HG03066 (cell line): ENCODE measurements around the gene TAS2R8.
"Not testable (repeated sequence)": the region's sequence is repeated elsewhere in the genome, so short reads cannot be mapped to it uniquely, and the experiment has no call there.

Experiments
- ATAC-seq: cut with Tn5 transposase; IDR thresholded peaks from one replicate; pipeline ENCODE4 v1.9.1; 2021; ENCODE audit warnings: low read depth; ENCODE audit not compliant: unreplicated experiment

Gene TAS2R8

GRCh38 chr12:10807186-10807585 is at the start of gene TAS2R8:
Gene TAS2R8, minus strand, starts transcription at chr12:10807286. Its CDS starts 306 bp downstream, at chr12:10806980.
- ATAC-seq, result no peak

- ATAC-seq, result no peak
Observed at GRCh38 chr12:10855807-10856206, 48.7 kb upstream of the TAS2R8 start.

- ATAC-seq, result no peak
Observed at GRCh38 chr12:10853776-10854175, 46.7 kb upstream of the TAS2R8 start.

DNA sequence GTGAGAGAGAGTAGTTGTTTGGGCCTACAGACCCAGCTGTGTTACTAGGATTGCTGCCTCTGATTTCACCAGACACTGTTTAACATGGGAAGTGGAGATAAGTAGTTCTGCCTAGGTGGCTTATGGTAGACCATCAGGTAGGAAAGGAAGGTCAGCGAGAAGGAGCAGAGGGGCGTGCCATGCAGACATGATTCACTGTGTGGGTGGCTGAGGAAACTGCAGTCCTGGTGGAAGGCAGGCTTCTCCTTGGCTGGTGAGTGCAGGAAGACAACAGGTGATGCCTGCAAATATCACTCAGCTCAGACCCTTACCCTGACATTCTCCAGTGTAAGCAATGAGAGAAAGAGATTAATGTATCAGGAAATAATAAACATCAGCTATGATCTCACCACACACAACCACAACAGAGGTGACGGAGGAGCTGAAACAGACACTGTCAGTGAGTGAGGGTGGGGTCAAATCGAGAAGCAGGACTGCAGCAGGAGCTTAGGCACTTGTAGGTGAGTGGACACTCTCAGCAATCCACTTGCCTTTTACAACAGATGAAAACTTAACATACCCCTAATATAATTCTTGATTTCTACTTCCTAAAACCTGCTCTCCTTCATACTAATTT is 44.3 kb upstream of the TAS2R8 start:
- no peak for ATAC-seq

GRCh38 chr12:10849425-10849878 is 42.4 kb upstream of the TAS2R8 start, which contains the start of gene PRR4:
Gene PRR4, minus strand, starts transcription at chr12:10849475. Its CDS starts 38 bp downstream, at chr12:10849437.
- ATAC-seq, result no peak

DNA sequence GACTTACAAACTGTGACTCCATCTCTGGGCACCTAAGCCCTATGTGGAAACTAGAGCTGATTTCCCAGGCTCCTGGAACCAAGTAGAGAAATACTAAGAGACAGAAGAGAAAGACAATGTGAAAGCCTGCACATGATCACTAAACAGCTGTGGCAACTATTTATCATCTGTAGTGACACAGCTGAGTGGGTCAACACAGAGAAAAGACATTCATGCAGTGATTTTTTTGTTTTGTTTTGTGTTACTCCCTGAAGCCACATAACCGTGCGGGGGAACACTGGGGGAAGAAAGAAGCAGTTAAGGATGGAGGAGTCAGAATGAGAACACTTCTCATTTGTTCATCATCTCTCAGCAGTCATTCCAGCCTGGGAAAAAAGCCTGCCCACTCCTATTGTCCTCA is 40.7 kb upstream of the TAS2R8 start:
- no peak for ATAC-seq

DNA sequence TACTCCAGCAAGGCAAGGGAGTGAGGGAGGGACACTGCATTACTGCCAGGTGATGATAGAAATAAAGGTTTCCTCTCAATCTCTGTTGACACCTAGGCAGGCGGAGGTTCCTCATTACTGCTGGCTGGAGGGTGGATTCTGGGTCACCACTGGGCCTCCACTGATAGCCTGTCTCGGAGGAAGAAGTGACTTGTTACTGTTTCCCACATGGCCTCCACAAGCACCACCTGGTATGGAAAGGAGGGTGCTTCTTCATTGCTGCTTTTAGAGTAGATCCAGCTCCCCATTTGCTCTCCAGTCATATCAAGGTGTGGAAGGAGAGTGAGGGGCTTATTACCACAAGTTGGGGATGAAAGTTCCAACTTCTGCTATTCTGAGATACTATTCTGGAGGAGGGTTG is 35.8 kb upstream of the TAS2R8 start:
- no peak for ATAC-seq

- ATAC-seq, result no peak
Observed at GRCh38 chr12:10838461-10838860, 31.4 kb upstream of the TAS2R8 start.

DNA sequence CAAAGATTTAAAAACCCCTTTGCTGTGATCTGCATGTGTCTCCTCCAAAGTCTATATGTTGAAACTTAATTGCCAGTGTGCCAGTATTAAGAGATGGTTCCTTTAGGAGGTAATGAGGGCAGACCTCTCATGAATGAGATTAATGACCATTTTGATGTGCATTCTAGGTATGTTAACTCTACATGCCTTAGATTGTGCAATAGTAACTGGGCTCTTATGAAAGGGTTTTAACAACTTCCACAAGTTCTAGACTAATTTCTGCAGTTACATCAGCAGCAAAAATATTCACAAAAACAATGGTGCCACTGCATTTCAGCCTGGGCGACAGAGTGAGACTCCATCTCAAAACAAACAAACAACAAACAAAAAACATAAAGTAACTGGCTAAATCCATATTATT is 22.9 kb upstream of the TAS2R8 start:
- no peak for ATAC-seq

DNA sequence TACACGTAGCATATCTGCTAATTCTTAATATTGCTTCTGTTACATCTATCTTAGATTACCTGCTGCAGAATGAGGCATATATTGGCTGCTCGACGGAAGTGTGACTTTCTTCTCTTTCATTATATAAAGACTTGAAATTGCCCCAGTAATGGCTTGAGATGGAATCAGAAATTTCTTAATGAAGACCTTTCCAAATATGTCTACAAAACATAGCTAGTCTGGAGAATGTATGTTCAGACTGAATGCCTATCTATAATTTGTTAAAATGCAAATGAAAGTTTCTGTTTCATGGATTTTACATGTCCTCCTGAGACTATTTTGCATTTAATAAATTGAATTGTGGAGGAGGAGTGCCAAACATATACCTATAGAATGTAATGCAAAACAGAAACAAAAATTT is 19.2 kb upstream of the TAS2R8 start, which contains the start of gene TAS2R10:
TSS of gene TAS2R10 (minus strand) at position 101 of the 400 bp plus-strand sequence. CDS start at position 12, 89 bp downstream.
- ATAC-seq, result no peak

DNA sequence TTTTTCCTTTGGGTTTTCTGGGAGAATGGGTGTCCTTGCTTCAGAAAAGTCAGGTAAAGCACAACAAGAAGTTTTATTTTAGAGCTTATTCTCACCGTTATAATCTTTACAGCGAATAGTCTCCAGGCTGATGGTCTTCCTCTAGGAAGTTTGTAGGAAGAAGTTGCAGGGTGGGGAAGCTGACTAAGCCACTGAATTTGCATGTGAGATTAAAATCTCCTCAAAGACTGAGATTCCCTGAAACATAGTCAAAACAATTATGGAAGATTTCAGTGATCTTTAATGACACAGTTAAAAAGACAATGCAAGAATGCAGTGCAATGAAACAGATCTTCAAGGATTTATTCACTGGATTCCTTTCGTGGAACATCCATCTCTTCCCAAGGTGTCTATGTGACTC is 17.9 kb upstream of the TAS2R8 start:
- ATAC-seq, result no peak

DNA sequence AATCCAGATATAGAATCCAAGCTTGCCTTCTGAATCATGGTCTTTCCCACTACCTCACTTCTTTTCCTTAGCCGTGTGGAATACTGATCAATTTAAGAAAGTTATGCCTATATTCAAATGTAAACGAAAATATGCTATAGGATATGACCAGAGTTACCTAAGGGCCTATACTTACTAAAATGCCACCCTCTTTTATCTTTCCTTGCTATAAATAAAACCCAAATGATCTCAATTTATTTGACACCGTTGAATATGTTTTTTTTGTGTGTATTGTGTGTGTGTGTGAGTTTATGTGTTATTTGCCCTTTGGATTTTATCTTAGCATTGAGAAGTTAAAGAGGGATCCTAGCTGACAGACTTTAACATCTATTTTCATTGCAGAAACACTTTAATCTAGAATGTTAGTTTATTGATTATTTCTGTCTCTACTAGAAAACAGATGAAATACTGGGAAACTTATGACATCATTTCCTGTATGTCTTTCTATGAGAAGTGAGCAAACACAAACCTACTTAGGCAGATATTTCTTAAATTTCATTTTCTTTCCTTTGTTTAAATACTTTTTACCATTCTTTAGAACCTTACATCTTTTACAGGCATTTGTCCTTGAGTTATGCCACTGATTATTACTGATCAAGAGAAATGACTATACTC is 4.9 kb upstream of the TAS2R8 start:
- ATAC-seq, result no peak

DNA sequence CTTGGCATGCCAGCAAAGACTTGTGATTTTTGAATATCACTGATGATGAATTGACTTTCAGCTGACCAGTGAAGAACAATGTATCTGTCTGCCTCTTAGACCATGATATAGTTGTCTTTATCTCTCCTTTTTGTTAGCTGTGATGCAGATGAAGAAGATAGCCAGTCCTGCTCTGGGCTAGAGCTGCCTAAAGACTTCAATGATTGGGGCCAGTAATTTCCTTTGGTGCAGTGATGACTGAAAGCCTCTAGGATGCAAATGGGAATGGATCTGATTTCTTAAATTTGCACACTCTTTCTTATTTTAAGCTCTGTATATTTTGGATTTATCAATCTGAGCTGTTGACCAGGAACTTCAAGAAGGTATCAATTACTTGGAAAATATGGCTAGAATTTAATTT is 3.0 kb upstream of the TAS2R8 start, which contains the start of gene TAS2R9:
TSS of gene TAS2R9 (minus strand) at position 101 of the 400 bp plus-strand sequence. CDS start at position 8, 93 bp downstream.
- ATAC-seq, result no peak

- no peak for ATAC-seq
Observed at GRCh38 chr12:10802587-10802986, 4.5 kb downstream of the TAS2R8 start, which contains the start of gene TAS2R7. Gene TAS2R7, minus strand, starts transcription at chr12:10802627. Its CDS starts 57 bp downstream, at chr12:10802570.

- ATAC-seq, result no peak
Observed at GRCh38 chr12:10801741-10802140, 5.3 kb downstream of the TAS2R8 start.

GRCh38 chr12:10794222-10794621 is 12.9 kb downstream of the TAS2R8 start:
- no peak for ATAC-seq

- not testable (repeated sequence) for ATAC-seq
Observed at GRCh38 chr12:10791769-10792168, 15.3 kb downstream of the TAS2R8 start.

GRCh38 chr12:10783252-10783651 is 23.8 kb downstream of the TAS2R8 start:
- ATAC-seq, result no peak

DNA sequence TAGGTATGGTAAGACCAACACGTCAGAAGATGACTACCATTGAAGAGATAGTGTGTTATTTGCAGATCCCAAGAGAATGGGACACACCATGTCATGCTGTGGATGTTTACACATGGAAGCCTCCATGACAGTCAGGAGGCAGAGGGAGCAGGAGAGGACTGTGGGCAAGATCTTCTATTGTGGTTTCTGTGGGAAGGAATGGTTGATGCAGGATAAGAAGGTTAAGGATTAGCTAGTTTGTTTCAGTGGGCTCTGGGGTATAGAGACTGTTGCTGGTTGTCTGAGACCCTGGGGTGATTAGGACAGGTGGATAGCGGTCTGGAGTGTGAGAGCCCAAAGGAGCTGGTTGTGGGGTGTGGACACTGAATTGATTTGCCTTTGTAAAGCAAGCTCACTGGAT is 28.0 kb downstream of the TAS2R8 start:
- no peak for ATAC-seq

DNA sequence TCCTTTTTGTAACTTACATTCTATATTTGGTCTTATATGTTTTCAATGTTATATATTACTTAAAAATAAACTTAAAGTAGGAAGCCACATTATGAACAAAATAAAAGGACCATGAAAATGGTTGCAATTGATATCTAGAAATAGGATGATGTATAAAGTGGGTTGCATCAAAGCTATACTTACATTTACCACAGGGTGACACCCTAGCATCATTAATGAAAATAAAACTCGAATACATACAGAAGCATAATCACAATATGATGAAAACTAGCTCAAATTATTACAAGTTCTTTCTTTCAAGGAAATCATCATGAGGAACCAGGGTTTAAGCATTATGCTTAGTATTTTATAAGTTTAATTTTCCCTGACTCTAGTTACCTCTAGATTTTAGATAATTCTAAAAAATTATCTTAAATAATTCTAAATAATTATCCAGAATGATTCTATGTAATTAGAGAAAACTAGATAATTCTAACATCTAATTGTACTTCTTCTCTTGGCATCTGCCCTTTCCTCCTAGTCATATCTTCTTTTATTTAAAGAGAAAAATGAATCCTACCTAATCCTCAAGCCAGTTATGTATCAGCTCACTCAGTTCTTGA is 35.9 kb downstream of the TAS2R8 start:
- ATAC-seq, result no peak

GRCh38 chr12:10759657-10760056 is 47.4 kb downstream of the TAS2R8 start:
- ATAC-seq, result no peak
